HepG2 (cell line): ENCODE results near the gene AGK. TPM values are rescaled to one million over a fixed set of nuclear protein-coding genes. Genes with fewer than 3 reads are reported as not detected.

Source experiments
- ARID3A ChIP-seq: IDR thresholded peaks from 2 replicates; pipeline ENCODE4 v1.6.1; 2012; ENCODE audit warnings: low read depth, low read length, improper control_type of control experiment
- ATF3 ChIP-seq: sonication (generic); formaldehyde crosslinking; IDR thresholded peaks from 2 replicates; pipeline ENCODE4 v1.4.0; 2020; ENCODE audit warnings: missing genetic modification reagents
- ATF5 ChIP-seq: sonication (generic); formaldehyde crosslinking; IDR thresholded peaks from 2 replicates; pipeline ENCODE4 v1.4.0; 2020; ENCODE audit warnings: mild to moderate bottlenecking, low read depth, missing genetic modification reagents
- CERS6 ChIP-seq: sonication (generic); formaldehyde crosslinking; IDR thresholded peaks from 2 replicates; pipeline ENCODE4 v1.5.0; 2020; ENCODE audit warnings: missing genetic modification reagents
- CREB3 ChIP-seq: sonication (generic); formaldehyde crosslinking; IDR thresholded peaks from 2 replicates; pipeline ENCODE4 v1.5.0; 2020; ENCODE audit warnings: missing genetic modification reagents
- DNMT1 ChIP-seq: sonication (generic); formaldehyde crosslinking; IDR thresholded peaks from 2 replicates; pipeline ENCODE4 v1.5.1; 2020; ENCODE audit warnings: mild to moderate bottlenecking, missing genetic modification reagents
- E2F2 ChIP-seq: sonication (generic); formaldehyde crosslinking; IDR thresholded peaks from 2 replicates; pipeline ENCODE4 v1.4.0; 2020; ENCODE audit warnings: missing genetic modification reagents, borderline replicate concordance
- ELF3 ChIP-seq: IDR thresholded peaks from 2 replicates; pipeline ENCODE4 v1.6.1; 2016; ENCODE audit warnings: missing genetic modification reagents, missing compliant biosample characterization
- FLYWCH1 ChIP-seq: sonication (generic); formaldehyde crosslinking; IDR thresholded peaks from 2 replicates; pipeline ENCODE4 v1.8.1; 2023; ENCODE audit warnings: mild to moderate bottlenecking, missing genetic modification reagents
- HHEX ChIP-seq: IDR thresholded peaks from 2 replicates; pipeline ENCODE4 v1.6.1; 2016; ENCODE audit warnings: control low read depth
- HOXA5 ChIP-seq: sonication (generic); formaldehyde crosslinking; IDR thresholded peaks from 2 replicates; pipeline ENCODE4 v1.4.0; 2020; ENCODE audit warnings: missing genetic modification reagents
- KLF9 ChIP-seq: IDR thresholded peaks from 2 replicates; pipeline ENCODE4 v1.6.1; 2016; ENCODE audit warnings: low read depth
- MTF2 ChIP-seq: sonication (generic); formaldehyde crosslinking; IDR thresholded peaks from 2 replicates; pipeline ENCODE4 v1.5.0; 2020; ENCODE audit warnings: missing genetic modification reagents, borderline replicate concordance
- RBM22 ChIP-seq: fragments of 200-400 bp; formaldehyde crosslinking; optimal IDR thresholded peaks from 2 replicates; pipeline ENCODE3; 2017; ENCODE audit warnings: mild to moderate bottlenecking, low read length, moderate library complexity
- REL ChIP-seq: sonication (generic); formaldehyde crosslinking; conservative IDR thresholded peaks from 2 replicates; pipeline ENCODE4 v1.8.0; 2022; ENCODE audit warnings: mild to moderate bottlenecking, missing genetic modification reagents, moderate library complexity
- TMF1 ChIP-seq: sonication (generic); formaldehyde crosslinking; IDR thresholded peaks from 2 replicates; pipeline ENCODE4 v1.8.1; 2022; ENCODE audit warnings: low read depth, missing genetic modification reagents
- ZBTB20 ChIP-seq: sonication (generic); formaldehyde crosslinking; IDR thresholded peaks from 2 replicates; pipeline ENCODE4 v1.8.1; 2023; ENCODE audit warnings: missing genetic modification reagents, low read depth, mild to moderate bottlenecking, borderline replicate concordance
- ZNF235 ChIP-seq: sonication (generic); formaldehyde crosslinking; IDR thresholded peaks from 2 replicates; pipeline ENCODE4 v1.8.1; 2023; ENCODE audit warnings: mild to moderate bottlenecking, missing genetic modification reagents, borderline replicate concordance
- ZNF251 ChIP-seq: sonication (generic); formaldehyde crosslinking; IDR thresholded peaks from 2 replicates; pipeline ENCODE4 v1.9.0; 2021; ENCODE audit warnings: mild to moderate bottlenecking, missing genetic modification reagents
- ZNF264 ChIP-seq: sonication (generic); formaldehyde crosslinking; IDR thresholded peaks from 2 replicates; pipeline ENCODE4 v1.4.0; 2020; ENCODE audit warnings: missing genetic modification reagents
- ZNF331 ChIP-seq: sonication (generic); formaldehyde crosslinking; IDR thresholded peaks from 2 replicates; pipeline ENCODE4 v1.4.0; 2020; ENCODE audit warnings: missing genetic modification reagents
- ZNF460 ChIP-seq: sonication (generic); formaldehyde crosslinking; IDR thresholded peaks from 2 replicates; pipeline ENCODE4 v1.5.1; 2020; ENCODE audit warnings: missing genetic modification reagents, mild to moderate bottlenecking, borderline replicate concordance
- ZNF577 ChIP-seq: sonication (generic); formaldehyde crosslinking; IDR thresholded peaks from 2 replicates; pipeline ENCODE4 v1.4.0; 2020; ENCODE audit warnings: mild to moderate bottlenecking, low read depth, missing genetic modification reagents, borderline replicate concordance
- ZNF619 ChIP-seq: sonication (generic); formaldehyde crosslinking; IDR thresholded peaks from 2 replicates; pipeline ENCODE4 v1.4.0; 2020; ENCODE audit warnings: mild to moderate bottlenecking, missing genetic modification reagents
- polyA plus RNA-seq, 8 experiments: library from polyadenylated mRNA; depleted of rRNA in 3 of 8; stranded (reverse) in 7 of 8; unstranded in 1 of 8; fragments of >200 nt; fragmentation: Illumina TruSeq in 4 of 8; extraction: Trizol in 4 of 8; gene quantifications; 2 replicates each; pipeline versions ENCODE4 v1.2.1 to v1.2.3, GENCODE V29; 2011 to 2016; ENCODE audit warnings: low read depth in 4 of 8, missing spikeins in 1 of 8, mixed read lengths in 1 of 8; ENCODE audit not compliant: insufficient read depth in 1 of 8
- total RNA-seq, 5 experiments: library from RNA; depleted of rRNA; stranded (reverse); fragments of >200 nt; fragmentation: Illumina TruSeq; extraction: Trizol; gene quantifications; 2 replicates each; pipeline ENCODE4 v1.2.3, GENCODE V29; 2016; ENCODE audit warnings: low read depth in 1 of 5

Gene AGK
- total and polyA plus RNA-seq, 2 of the 13 experiments (the other 11 are each of a cell fraction or from before 2014, with no cell fraction given), result 23.7 to 30.1 TPM

GRCh38 chr7:141551094-141551781 is at the start of gene AGK (continued):
- peak; percentile 89; the same call in 1 of the 2 replicates for TF ChIP-seq ZNF331 (CRISPR knock-in tag)
- peak; percentile 21; the same call in 1 of the 2 replicates for TF ChIP-seq ELF3 (CRISPR knock-in tag)
- TF ChIP-seq TMF1, result no peak
- TF ChIP-seq DNMT1, result 0 out of 2 replicates have a peak, but pooled peaks have one; percentile 69
- TF ChIP-seq ARID3A, result 0 out of 2 replicates have a peak, but pooled peaks have one; percentile 15
- no peak for TF ChIP-seq ZNF460
- no peak for TF ChIP-seq ZBTB20
- TF ChIP-seq CERS6 (CRISPR knock-in tag), result no peak
- no peak; the same call in 1 of the 2 replicates for TF ChIP-seq MTF2 (CRISPR knock-in tag)
- peak; percentile 23 for TF ChIP-seq RBM22
- TF ChIP-seq ZNF251 (CRISPR knock-in tag), result no peak
- peak; percentile 61; the same call in 1 of the 2 replicates for TF ChIP-seq E2F2 (CRISPR knock-in tag)
- TF ChIP-seq ATF3 (CRISPR knock-in tag), result peak; percentile 59
- no peak; the same call in 1 of the 2 replicates for TF ChIP-seq HOXA5
- TF ChIP-seq ZNF619 (CRISPR knock-in tag), result no peak; the same call in 1 of the 2 replicates
- TF ChIP-seq ZNF577 (CRISPR knock-in tag), result no peak
- TF ChIP-seq KLF9 (CRISPR knock-in tag), result no peak; the same call in 1 of the 2 replicates
- TF ChIP-seq ATF5 (CRISPR knock-in tag), result no peak
- TF ChIP-seq HHEX (CRISPR knock-in tag), result no peak
- no peak for TF ChIP-seq CREB3 (CRISPR knock-in tag)
- TF ChIP-seq FLYWCH1, result 0 out of 2 replicates have a peak, but pooled peaks have one; percentile 18
- peak; percentile 90 for TF ChIP-seq REL (CRISPR knock-in tag)
- TF ChIP-seq ZNF264 (CRISPR knock-in tag), result no peak
- TF ChIP-seq ZNF235 (CRISPR knock-in tag), result no peak
